Stimulated activated CD4-positive, alpha-beta T cell treated with anti-CD3 and anti-CD28 coated beads, TNF-alpha, amount 100 ng/mL, for 1 hour (primary cell): ENCODE data around the gene MSH4.
"Not testable (repeated sequence)": the region's sequence is repeated elsewhere in the genome, so short reads cannot be mapped to it uniquely, and the experiment has no call there.

Experiments used
- DNase-seq, 3 donors: peaks; one replicate each; pipeline ENCODE4 v3.0.0-alpha.2; 2020; ENCODE audit warnings: low read depth in 3 of 3, low spot score in 1 of 3

Gene MSH4

DNA sequence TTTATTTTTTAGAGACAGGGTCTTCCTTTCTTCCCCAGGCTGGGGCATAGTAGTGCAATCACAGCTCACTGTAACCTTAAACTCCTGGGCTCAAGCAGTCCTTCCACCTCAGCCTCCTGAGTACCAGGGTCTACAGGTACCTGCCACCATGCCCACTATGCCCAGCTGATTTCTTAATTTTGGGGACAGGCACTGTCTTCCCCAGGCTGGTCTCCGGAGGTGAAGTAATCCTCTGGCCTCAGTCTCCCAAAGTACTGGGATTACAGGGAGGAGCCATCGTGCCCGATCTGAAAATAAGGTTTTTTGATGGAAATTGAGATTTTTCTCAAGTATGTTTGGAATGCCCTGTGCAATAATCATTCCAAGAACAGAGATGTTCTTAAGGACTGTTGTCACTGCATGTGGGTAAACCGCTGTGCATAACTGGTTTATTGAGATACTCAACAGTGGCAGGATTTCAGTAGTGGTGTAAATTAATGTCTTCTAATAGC is 934 bp upstream of the MSH4 start:
- DNase-seq: no peak

DNA sequence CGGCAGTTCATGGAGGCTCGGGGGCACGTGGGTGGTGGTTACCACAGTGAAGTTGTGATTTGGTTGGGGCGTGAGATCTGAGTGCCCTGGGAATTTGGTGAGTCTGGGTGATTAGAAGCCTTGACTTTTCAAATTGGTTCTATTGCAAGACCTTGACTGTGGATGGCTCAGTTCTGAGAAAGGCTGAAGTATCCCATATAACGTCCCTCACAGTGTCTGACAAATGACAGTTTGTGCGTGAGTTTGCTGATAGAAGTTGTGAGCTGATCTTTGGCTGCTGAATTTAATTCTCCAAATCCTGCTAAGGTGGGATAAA is 549 bp downstream of the MSH4 start:
- no peak for DNase-seq

DNA sequence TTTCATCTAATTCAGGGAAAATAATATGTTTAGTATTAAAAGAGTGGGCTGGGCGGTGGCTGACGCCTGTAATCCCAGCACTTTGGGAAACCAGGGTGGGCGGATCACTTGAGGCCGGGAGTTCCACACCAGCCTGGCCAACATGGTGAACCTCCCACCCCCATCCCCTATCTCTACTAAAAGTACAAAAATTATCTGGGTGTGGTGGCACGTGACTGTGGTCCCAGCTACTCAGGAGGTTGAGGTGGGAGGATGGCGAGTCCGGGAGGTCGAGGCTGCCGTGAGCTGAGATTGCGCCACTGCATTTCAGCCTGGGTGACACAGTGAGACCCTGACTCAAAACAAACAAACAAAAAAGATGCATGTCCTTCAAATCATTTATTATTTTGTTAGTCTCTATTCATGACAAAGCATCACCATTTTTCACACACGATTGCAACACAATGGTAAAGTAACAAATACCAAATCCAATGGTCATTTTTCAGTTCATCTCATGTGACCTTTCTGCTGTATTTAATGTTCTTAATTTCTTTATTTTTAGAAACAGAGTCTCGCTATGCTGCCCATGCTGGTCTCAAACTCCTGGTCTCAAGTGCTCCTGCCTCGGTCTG is 1.0 kb downstream of the MSH4 start:
- DNase-seq: no peak

DNA sequence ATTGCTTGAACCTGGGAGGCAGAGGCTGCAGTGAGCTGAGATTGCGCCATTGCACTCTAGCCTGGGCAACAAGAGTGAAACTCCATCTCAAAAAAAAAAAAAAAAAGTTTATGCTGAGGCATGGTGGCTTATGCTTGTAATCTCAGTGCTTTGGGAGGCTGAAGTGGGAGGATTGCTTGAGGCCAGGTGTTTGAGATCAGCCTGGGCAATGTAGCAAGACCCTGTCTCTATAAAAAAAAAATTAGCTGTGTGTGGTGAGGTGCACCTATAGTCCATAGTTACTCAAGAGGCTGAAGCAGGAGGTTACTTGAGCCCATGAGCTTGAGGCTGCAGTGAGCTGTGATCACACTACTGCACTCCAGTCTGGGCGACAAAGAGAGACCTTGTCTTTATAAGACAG is 4.8 kb downstream of the MSH4 start:
- not testable (repeated sequence) for DNase-seq

DNA sequence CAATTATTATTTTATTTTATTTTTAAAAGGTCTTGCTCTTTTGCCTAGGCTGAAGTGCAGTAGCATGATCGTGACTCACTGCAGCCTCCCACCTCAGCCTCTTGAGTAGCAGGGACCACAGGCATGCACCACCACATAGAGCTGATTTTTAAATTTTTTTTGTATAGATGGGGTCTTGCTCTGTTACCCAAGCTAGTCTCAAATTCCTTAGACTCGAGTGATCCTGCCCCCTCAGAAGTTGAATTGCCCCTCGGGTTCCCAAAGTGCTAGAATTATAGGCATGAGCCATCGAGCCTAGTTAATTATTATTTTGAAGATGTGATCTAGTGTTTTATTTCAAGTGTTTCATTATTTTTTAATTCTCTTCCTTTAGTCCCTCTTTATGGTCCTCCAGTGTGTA is 12.2 kb downstream of the MSH4 start:
- no peak for DNase-seq

DNA sequence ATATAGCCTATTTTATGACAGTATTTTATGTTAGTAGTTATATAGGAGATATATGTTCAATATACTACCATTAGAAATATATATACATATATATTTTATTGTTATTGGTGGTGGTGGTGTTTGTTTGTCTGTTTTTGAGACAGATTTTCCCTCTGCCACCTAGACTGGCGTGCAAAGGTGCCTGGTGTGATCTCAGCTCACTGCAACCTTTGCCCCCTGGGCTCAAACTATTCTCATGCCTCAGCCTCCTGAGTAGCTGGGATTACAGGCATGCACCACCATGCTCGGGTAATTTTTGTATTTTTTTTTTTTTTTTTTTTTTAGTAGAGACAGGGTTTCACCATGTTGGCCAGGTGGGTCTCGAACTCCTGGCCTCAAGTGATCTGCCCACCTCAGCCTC is 13.4 kb downstream of the MSH4 start:
- DNase-seq: not testable (repeated sequence)

DNA sequence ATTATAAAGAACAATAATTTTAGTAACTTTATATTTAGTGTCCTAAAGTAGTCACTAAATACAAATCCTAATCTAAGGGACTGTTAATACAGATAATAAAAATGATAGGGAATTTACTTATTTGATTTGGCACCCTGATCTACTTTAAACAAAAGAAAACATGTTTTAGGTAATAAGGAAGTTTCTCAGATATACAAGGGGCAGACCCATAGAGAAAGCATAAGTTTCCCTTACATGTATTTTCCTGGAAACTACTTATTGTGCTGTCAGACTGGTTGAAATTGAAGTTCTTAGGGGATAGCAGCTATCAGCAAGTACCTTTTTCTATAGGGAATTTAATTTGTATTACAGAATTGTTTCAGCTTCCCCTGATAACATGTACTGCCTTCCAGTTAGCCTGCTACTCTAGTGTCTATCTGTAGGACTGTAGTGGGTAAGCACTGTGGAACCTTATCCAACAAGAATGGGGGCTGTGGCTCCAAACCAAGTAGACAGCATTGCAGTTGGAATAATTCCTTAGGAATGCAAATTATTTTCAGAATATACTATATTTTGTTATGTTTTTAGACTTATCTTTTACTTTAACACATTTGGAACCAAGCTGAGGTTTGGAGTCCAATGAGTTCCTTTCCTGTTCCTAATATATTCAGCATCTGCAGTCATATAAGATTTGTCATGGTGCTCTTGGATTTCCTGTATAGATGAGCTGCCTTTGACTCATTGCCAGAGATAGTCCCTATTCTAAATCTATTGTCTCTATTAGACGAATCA is 14.7 kb downstream of the MSH4 start:
- no peak for DNase-seq

DNA sequence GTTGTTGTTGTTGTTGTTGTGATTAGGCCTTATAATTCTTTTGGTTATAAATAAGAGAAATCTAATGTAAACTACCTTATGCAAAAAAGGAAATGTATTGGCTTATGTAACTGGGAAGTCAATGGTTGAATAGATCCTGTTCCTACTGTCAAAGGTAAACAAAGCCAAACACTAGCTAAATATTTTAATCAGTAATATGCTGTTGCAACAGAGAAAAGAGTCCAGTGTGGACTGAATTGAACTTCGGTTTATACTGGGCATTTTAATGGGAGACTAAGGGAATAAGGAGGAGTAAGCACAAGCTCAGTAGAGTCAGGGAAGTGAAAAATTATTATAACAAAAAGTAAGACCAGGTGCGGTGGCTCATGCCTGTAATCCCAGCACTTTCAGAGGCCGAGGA is 15.4 kb downstream of the MSH4 start:
- DNase-seq: no peak

DNA sequence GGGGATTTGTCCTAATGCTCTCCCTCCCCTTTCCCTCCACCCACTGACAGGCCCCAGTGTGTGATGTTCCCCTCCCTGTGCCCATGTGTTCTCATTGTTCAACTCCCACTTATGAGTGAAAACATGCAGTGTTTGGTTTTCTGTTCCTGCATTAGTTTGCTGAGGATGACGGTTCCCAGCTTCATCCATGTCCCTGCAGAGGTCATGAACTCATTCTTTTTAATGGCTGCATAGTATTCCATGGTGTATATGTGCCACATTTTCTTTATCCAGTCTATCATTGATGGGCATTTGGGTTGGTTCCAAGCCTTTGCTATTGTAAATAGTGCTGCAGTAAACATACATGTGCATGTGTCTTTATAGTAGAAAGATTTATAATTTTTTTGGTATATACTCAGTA is 26.9 kb downstream of the MSH4 start:
- not testable (repeated sequence) for DNase-seq

DNA sequence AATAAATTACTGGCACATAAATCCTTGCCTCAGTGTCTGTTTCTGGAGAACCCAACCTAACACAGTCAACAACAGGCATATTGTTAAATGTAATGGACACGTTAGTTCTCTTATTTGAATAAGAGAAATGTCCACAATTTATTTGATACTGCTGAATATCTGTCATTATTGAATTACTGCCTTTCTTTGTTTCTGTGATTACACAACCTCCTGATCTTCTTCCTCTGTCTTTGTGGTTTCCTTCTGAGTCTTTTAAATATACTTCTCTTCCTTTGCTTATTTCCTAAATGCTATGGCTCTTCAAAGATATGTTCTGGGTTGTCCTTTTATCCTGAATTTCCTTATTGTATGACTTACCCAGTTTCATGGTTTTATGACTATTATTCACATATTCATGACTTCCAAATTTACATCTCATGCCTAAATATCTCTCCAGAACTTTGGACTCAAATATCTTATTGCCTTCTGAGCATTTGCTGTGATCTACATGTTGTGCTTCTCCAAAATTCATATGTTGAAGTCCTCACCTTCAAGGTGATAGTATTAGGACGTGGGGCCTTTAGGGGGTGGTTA is 39.9 kb downstream of the MSH4 start:
- DNase-seq: no peak

DNA sequence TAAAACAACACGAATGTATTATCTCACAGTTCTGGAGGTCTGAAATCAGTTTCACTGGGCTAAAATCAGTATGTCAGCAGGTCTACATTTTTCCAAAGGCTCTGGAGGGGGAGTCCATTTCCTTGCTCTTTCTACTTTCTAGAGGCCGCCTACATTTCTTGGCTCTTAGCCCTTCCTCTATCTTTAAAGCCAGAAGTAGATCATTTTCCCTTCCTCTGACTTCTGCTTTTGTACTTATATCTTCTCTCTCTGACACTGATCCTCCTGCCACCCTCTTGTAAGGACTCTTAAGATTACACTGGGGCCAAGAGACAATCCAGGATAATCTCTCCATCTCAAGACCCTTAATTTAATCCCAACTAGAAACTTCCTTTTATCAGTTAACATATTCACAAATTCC is 41.4 kb downstream of the MSH4 start:
- no peak for DNase-seq

DNA sequence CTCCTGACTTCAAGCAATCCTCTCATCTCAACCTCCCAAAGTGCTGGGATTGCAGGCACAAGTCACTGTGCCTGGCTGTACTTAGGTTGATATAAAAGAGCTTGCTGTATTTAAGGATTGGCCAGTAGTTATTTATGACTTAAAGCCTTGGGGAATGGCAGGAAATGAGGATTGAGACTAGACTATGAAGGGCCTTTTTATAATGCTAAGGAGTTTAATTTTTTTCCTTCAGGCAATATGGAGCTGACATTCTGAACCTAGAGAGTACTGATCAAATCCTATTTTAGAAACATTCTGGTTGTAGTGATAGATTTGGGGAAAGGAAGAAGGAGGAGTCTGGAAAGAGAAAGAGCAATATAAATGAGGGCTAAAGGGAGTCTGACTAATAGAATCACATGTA is 44.7 kb downstream of the MSH4 start:
- no peak for DNase-seq

DNA sequence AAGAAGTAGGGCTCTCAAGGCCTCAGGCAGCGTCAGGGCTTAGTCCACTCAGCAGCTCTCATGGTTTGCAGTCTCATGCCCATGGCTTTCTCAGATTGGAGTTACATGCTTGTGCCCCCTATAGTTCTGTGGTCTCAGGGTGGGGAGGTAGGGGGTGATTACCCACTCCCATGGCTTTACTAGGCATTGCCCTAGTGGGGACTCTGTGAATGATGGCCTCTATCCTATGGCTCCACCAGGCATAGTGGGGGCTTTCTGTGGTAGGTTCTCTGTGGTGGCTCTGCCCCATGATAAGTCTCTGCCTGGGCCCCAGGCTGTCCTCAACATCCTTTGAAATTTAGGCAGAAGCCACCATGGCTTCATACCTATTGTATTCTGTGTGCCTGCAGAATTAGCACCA is 48.9 kb downstream of the MSH4 start:
- DNase-seq: no peak

DNA sequence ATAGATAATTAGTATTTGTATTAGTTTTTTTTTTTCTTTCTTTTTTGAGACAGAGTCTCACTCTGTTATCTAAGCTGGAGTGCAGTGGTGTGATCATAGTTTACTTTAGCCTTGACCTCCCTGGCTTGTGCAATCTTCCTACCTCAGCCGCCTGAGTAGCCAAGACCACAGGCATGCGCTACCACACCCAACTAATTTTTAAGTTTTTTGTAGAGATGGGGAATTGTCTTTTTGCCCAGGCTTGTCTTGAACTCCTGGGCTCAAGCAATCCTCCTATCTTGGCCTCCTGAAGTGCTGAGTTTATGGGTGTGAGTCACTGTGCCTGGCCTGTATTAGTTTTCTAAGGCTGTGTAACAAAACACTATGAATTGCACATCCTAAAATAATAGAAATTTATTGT is 58.3 kb downstream of the MSH4 start:
- DNase-seq: no peak

DNA sequence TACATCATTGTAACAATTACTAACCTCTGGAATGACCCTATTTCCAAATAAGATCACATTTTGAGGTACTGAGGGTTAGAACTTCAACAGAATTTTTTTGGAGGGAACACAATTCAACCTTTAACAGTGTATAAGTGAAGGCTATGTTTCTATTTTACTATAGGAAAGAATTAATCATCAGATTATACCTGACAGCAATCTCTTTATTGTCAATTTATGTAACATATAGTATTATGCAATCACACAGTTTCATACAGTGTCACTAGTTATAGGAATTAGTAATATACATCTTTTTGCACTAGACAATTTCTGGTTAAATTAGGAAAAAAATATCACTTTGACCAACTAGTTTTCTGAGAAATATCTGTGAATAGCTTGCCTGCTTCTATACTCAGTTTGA is 59.1 kb downstream of the MSH4 start:
- no peak for DNase-seq

DNA sequence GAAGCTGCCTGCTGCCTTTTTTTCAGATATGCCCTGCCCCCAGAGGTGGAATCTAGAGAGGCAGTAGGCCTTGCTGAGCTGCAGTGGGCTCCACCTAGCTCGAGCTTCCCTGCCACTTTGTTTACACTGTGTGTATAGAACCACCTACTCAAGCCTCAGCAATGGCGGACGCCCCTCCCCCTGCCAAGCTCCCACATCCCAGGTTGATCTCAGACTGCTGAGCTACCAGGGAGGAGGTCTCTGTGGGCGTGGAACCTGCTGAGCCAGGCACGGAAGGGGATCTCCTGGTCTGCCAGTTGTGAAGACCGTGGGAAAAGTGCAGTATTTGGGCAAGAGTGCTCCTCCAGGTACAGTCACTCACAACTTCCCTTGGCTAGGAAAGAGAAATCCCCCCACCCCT is 65.1 kb downstream of the MSH4 start:
- DNase-seq: no peak

DNA sequence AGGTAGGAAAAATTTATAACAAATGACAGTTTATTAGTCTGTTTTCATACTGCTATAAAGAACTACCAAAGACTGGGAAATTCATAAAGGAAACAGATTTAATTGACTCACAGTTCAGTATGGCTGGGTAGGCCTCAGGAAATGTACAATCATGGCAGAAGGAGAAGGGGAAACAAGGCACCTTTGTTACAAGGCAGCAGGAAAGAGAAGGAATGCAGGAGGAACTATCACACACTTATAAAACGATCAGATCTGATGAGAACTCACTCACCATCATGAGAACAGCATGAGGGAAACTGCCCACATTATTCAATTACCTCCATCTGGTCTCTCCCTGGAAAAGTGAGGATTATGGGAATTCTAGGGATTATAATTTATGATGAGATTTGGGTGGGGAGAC is 74.3 kb downstream of the MSH4 start:
- no peak for DNase-seq

DNA sequence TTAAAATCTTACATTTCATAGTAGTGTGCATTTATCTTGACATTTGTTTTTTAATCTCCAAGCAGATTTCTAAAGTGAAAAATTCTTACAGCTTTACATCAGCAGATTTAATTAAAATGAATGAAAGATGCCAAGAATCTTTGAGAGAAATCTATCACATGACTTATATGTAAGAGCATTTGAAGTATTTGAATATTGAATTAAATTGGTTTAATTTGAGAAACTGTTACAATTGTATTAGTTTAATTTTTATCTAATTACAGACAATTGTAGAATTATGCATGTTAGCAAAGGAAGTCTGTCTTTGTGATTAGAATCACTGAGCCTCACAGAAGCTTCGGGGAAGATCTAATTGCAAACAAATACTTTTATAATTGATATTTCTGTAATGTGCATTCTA is 83.3 kb downstream of the MSH4 start:
- no peak for DNase-seq

DNA sequence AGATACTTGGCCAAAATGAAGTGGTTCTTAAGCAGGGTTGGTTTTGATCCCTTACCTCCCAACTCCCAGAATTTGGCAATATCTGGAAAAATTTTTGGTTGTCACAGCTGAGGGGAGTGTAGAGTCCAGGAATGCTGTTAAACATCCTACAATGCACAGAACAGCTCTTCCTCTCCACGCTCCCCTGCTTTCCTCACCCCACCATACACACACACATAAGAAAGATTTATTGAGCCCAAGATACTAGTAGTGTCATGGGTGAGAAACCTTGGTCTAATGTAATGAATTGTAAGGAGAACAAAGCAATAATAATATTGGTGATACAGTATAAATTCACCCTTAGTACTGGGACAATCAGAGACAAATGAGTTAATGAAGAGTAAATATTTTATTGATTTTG is 87.8 kb downstream of the MSH4 start:
- no peak for DNase-seq

DNA sequence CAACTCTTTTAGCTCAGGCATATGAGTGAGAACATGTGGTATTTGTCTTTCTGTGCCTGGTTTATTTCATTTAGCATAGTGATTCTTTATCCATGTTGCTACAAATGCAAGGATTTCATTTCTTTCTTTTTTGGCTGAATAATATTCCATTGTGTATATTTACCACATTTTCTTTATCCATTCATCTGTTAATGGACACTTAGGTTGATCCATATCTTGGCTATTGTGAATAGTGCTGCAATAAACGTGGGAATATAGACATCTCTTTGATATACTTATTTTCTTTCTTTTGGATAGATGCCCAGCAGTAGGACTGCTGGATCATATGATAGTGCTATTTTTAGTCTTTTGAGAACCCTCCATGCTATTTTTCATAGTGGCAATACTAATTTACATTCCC is 104.7 kb downstream of the MSH4 start:
- DNase-seq: no peak

DNA sequence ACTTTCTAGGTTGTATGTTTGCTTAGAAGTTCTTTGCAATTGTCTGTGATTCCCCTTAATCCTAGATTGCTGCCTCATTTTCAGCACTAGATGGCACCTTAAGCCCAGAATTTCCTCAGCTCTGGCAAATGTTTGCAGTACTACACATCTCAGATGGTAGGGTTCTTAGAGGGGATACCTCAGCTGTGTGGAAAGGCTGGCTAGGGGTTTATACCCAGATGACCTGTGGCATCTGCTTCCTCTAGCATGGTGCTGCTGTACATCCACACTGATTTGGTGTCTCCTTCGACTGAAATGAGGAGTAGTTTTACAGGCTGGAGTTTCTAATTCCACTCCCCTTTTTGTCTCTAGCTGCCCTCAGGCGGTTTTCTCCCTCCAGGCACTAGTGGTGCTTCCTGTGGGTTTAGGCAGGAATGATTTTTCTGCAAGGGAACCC is 112.1 kb downstream of the MSH4 start:
- no peak for DNase-seq

DNA sequence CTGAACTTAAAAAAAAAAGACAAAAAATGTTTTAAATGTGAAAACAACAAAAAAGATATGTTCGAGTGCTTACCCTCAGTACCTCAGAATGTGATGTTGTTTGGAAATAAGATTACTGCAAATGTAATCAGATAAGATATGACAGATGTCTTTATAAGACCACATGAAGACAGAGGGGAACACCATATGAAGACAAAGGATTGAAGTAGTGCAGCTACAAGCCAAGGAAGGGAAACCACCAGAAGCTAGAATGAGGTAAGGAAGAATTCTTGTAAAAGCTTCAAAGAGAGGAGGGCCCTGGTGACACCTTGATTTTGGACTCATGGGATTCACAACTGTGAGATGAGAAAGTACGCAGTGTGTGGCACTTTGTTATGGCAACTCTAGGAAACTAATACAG is 120.2 kb downstream of the MSH4 start:
- DNase-seq: no peak

DNA sequence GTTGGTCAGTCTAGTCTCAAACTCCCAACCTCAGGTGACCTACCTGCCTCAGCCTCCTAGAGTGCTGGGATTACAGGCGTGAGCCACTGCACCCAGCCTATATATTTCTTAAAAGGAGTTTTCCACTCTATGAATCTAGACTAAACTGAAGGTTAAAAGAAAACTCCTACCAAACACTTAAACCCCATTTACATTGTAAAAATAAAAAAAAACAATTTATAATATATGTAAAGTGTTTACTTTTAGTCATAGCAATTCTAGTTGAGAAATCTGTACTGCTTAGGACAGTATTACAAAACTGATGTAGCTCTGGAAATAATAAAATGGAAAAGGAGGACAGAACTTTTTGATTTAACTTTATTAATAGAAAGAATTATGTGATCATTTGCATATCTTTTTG is 126.0 kb downstream of the MSH4 start:
- no peak for DNase-seq
